ENCODE measurements around the gene VIPAS39.

- TF ChIP-seq, protein P1, sequence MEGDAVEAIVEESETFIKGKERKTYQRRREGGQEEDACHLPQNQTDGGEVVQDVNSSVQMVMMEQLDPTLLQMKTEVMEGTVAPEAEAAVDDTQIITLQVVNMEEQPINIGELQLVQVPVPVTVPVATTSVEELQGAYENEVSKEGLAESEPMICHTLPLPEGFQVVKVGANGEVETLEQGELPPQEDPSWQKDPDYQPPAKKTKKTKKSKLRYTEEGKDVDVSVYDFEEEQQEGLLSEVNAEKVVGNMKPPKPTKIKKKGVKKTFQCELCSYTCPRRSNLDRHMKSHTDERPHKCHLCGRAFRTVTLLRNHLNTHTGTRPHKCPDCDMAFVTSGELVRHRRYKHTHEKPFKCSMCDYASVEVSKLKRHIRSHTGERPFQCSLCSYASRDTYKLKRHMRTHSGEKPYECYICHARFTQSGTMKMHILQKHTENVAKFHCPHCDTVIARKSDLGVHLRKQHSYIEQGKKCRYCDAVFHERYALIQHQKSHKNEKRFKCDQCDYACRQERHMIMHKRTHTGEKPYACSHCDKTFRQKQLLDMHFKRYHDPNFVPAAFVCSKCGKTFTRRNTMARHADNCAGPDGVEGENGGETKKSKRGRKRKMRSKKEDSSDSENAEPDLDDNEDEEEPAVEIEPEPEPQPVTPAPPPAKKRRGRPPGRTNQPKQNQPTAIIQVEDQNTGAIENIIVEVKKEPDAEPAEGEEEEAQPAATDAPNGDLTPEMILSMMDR (IDR thresholded peaks at IDR 0.05): no peak
- no peak for TF ChIP-seq POLR2A (IDR thresholded peaks at IDR 0.05)
These were observed 34.0 kb downstream of the VIPAS39 start, which contains the start of gene NOXRED1 for GRCh38 chr14:77423423-77423822.
